Astrocyte (in vitro differentiated cells and primary cell): Measurements from ENCODE around the gene SLC5A3.

Experiments used
- CTCF ChIP-seq: IDR thresholded peaks from 2 replicates; pipeline ENCODE4 v1.5.1; 2011; ENCODE audit warnings: low read depth, mild to moderate bottlenecking, inconsistent platforms, low read length, moderate library complexity; ENCODE audit not compliant: insufficient read depth
- EZH2 ChIP-seq: IDR thresholded peaks from 2 replicates; pipeline ENCODE4 v1.6.1; 2012; ENCODE audit warnings: mild to moderate bottlenecking, low read length, inconsistent platforms; ENCODE audit not compliant: insufficient read depth

DNA sequence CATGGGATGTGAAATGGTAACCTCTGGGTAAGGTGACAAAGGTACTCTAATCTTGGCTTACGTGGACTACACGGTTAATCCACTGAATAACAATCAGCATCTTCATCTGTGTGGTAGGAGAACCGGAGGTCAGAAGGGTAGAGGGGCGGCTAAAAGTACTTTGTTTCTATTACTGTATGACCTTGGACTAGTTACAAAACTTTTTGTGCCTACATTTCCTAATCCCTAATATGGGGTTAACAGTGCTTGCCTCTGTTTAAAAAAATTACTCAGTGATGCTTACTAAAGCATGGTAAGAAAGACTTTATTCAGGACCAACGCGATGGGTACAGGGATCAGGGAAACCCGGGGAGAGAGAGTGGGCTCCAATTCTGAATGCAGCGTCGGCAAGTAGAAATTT lies 1.7 kb upstream of the SLC5A3 start:
- TF ChIP-seq CTCF (no peak), EZH2 (no peak)
